Articular chondrocyte of knee joint (primary cell): Measurements from ENCODE around the gene CFAP141. TPM values are rescaled to one million over a fixed set of nuclear protein-coding genes. Genes with fewer than 3 reads are reported as not detected.

Experiments
- small RNA-seq: library from RNA; depleted of rRNA; stranded (forward); fragments of <200 nt; gene quantifications from one replicate; pipeline ENCODE3, GENCODE V24; 2012
- total RNA-seq: library from RNA; depleted of rRNA; stranded (reverse); fragments of >200 nt; gene quantifications from 2 replicates; pipeline ENCODE4 v1.2.3, GENCODE V29; 2012

The CFAP141 gene
- not detected in 2 replicates for total RNA-seq

DNA sequence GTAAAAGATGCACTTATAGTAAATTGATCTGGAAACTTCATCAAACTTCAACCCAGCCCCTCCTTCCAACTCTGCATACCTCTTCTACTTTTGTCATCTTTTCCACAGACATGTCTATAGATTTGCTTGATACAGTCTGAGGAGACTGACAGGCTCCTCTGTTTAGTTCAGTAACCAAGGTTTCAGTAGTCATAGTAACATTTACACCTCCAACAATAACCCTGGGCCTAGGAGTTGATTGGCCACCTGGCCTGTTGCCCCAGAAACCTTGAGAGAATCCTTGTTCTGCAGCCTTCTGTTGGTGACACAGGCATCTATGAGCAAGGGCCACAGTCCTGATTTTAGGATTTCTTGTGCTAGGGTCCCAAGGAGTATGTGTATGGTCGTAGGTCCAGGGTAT lies at the start of gene CFAP141:
Gene CFAP141 (minus strand): TSS at position 138 of the 400 bp plus-strand sequence. CDS start 26 bp downstream, at position 112.

GRCh38 chr1:154220071-154220969 lies 14.2 kb upstream of the CFAP141 start, which contains the start of gene UBAP2L:
UBAP2L (plus strand) TSS chr1:154220955; CDS start chr1:154225124, 4,169 bp downstream.

GRCh38 chr1:154191990-154192461 lies 14.1 kb downstream of the CFAP141 start, which contains the start of gene TPM3:
TPM3 (minus strand) TSS chr1:154192100; CDS start chr1:154192018, 82 bp downstream.

GRCh38 chr1:154154534-154155191 lies 51.5 kb downstream of the CFAP141 start, which contains the start of gene NUP210L:
NUP210L (minus strand) TSS chr1:154155073.

Small RNA genes within 50 kb of the gene (small RNA-seq; reads per million reads assigned to genes)
- 2.5 reads per million, percentile 78 among the genes with 10 or more reads in this experiment for gene MIR190B

Other genes with a start within 250 kb of the CFAP141 start
- gene CRTC2, start 247.7 kb downstream of the CFAP141 start, total RNA-seq = 5.4 and 6.0 TPM in 2 replicates
- 97.9 TPM in 2 replicates for gene SLC39A1, start 242.8 kb downstream of the CFAP141 start, total RNA-seq
- 6.0 and 6.7 TPM in 2 replicates for gene CREB3L4, start 238.4 kb downstream of the CFAP141 start, total RNA-seq
- gene JTB, start 228.7 kb downstream of the CFAP141 start, total RNA-seq = 121 and 122 TPM in 2 replicates
- gene RAB13, start 220.0 kb downstream of the CFAP141 start, total RNA-seq = 58.9 and 67.0 TPM in 2 replicates
- 1,523 and 1,552 TPM in 2 replicates for gene RPS27, start 215.6 kb downstream of the CFAP141 start, total RNA-seq
- gene NUP210L, start 51.3 kb downstream of the CFAP141 start, total RNA-seq = 0.52 and 0.86 TPM in 2 replicates
- gene TPM3, start 14.2 kb downstream of the CFAP141 start, total RNA-seq = 482 and 483 TPM in 2 replicates
- gene UBAP2L, start 14.6 kb upstream of the CFAP141 start, total RNA-seq = 124 and 137 TPM in 2 replicates
- gene HAX1, start 66.3 kb upstream of the CFAP141 start, total RNA-seq = 117 and 124 TPM in 2 replicates
- gene AQP10, start 114.8 kb upstream of the CFAP141 start, total RNA-seq = 0.13 TPM in 1 of 2 replicates, not detected in the other
- 258 and 314 TPM in 2 replicates for gene ATP8B2, start 119.2 kb upstream of the CFAP141 start, total RNA-seq
- 6.3 and 10.2 TPM in 2 replicates for gene IL6R, start 199.0 kb upstream of the CFAP141 start, total RNA-seq